Islet precursor cell (in vitro differentiated cells): Measurements from ENCODE around the gene SIGLEC15.
"Not testable (repeated sequence)": the region's sequence is repeated elsewhere in the genome, so short reads cannot be mapped to it uniquely, and the experiment has no call there.

ENCODE experiments used
- DNase-seq: peaks from one replicate; pipeline ENCODE4 v3.0.0-alpha.2; 2018

Gene SIGLEC15, protein sequence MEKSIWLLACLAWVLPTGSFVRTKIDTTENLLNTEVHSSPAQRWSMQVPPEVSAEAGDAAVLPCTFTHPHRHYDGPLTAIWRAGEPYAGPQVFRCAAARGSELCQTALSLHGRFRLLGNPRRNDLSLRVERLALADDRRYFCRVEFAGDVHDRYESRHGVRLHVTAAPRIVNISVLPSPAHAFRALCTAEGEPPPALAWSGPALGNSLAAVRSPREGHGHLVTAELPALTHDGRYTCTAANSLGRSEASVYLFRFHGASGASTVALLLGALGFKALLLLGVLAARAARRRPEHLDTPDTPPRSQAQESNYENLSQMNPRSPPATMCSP

DNA sequence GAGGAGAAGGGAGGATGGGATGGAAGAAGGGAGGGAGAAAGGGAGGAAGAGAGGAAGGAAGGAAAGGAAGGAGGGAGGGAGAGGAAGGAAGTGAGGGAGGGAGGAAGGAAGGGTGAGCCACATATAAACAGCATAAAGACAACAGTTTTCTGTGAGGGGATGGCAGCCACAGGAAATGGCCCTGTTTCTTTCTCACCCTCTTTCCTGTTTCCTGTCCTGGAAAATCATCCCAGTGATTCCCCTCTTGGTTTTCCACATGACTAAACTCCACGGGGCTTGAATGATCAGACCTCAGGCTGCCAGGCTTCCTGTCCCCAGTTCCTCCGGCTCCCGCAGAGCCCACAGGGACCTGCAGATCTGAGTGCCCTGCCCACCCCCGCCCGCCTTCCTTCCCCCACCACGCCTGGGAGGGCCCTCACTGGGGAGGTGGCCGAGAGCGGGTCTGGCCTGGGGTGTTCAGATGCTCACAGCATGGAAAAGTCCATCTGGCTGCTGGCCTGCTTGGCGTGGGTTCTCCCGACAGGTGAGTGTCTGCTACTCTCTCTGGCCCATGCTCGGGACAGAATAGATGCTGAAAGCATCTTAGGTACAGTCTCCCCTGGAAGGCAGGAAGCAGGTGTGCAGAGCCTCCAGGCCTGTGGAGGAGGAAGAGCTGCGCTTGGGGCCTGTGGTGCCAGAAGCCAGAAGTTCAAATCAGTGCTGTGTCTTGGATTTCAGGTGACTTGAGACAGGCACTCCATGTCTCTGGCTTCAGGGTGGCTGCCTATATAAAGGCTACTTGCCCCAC is at the start of gene SIGLEC15:
TSS of gene SIGLEC15 (plus strand) at position 418 of the 787 bp plus-strand sequence. CDS start at position 472, 54 bp downstream.
- DNase-seq: no peak

DNA sequence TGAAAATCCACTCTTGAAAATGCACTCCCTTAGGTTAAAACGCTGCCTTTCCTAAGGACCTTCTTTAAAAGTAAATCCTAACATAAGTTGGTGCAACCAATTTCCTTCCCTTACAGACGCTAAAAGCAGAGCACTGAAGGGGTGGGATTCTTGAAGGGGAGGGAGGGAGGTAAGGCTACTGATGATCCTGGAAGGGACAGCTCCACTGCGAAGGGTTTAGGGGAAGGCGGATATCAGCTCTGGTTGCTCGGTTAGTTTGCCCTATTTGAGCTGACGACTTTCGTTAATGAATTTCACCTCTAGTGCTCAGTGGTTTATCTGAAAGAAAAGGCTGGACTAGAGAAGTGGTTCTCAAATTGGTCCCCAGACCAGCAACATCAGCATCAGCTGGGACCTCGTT is 49.7 kb upstream of the SIGLEC15 start:
- DNase-seq: no peak

DNA sequence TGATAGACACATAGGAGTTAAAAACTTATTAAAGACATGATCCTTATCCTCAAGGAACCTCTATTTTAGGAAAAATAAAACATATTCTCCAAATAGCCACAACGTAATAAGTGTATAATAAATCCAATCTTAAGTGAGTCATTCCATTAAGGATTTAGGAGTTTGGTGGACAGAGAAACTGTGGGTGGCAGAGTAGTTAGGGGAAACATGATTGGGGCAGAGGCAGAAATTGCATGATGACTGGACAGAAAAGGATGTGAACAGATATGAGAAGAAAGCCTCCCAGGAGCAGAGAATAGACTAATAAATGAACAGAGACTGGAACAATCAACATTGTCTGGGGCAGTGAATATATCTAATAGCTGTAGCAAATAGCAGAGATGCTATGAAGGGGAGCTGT is 48.1 kb upstream of the SIGLEC15 start:
- no peak for DNase-seq

DNA sequence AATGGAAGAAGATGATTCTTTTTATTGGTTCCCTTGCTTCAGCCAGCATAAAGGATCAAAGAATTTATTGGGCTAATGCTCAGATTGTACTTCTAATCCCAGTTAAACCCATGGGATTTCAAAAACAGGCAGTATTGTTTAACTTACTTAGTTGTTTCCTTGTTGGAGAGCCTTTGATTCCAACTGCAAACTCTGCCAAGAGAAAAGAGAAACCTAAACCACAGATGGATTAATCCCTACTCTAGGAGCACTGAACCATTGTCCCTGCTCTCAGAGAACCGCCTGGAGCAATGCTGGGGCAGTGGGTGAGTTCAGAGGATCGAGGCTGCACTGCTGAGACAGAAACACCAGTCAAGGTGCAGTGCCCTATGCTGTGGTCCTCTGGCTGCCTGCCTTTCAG is 44.9 kb upstream of the SIGLEC15 start:
- no peak for DNase-seq

DNA sequence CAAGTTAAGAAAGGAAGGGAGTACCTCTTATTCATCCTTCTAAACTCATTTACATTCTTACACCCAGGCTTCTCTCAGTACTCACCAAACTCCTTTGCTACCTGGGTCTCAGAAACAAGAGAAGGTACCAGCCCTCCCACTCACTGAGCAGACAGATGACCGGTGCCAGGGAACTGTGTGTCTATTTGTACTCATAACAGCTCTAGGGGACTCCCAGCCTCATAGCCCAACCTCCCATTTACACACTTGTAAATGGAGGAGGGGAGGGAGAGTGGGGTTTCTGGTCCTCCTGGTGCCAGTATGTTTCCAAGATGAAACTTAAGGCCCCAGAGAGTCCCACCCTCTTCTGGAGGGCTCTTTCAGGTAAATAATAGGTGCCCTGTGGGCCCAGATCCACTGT is 42.8 kb upstream of the SIGLEC15 start:
- DNase-seq: no peak

DNA sequence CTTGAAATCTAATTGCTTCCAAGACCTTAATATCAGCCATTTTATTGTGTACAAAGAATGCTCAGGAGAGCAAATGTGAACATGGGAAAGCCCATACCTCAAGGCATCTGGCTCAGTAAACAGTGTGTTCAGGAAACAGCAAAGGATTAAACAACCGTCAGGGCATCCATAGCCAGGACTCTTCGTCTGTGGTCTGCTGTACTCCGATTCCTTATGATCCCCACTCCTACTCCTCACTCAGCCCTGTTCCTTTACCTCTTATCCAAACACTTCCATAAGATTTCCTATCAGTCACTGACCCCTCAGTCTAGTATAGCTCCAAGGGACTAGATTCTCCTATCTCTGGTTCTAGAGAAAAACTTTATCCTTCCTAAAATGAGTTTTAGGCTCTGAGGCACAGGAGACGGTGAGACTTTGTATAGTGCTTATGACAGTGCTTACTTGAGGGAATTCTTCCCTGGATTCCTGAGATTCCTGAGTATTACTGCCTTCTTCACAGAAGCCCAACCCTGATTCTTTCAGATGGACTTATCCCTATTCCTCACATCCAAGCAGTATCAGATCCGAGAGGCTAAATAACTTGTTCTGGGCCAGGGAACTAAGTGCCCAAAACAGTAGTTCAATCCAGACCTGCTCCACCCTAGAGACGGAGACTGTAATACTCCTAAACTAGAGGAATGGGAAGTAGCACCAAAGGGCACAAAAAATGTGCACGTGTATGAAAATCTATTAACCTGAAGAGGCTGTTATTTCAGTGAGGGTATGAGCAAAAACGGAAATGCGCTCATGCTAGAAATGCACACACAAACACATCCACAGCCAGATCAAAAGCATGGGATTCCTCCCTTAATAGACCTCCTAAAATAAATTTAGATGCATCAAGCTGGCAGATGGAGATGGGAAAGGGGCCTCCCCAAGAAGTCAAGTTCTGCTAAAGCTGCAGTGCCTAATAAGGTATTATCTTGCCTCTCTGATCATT is 42.1 kb upstream of the SIGLEC15 start:
- no peak for DNase-seq

DNA sequence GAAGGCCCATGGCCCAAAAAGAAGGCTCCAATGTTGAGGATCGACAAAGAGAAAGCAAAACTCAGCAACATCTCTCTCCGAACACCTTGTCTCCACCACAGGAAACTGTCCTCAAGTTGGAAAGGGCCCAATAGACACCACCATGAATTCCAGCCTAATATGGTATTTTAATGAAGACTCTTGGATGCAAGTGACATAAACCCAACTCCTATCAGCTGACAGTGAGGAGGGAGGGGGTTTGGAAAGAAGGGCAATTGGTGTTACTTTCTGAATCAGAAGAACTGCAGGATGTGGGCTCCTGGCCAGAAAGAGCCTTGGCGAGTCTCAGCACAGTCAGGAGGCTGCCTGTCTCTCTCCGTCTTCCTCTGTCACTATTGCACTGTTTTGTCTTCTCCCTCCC is 40.3 kb upstream of the SIGLEC15 start:
- no peak for DNase-seq

DNA sequence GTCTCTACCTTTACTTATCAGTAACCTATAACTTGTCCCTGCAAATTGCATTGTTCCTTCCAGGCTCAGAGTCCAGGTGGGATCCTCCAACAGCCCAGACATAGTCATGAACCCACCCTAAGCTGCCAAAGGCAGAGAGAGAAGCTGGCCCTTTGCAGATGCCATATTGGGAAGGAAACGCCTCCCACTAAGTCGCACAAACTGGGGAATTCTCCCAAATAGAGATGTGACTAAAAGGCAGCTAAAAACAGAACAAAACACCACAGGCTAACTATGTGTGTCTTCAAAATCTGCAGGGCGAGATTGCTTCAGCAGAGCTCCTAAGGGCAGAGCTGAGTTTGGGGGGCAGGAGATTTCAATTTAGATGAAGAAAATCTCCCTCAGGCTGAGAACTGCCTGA is 38.5 kb upstream of the SIGLEC15 start:
- DNase-seq: no peak

DNA sequence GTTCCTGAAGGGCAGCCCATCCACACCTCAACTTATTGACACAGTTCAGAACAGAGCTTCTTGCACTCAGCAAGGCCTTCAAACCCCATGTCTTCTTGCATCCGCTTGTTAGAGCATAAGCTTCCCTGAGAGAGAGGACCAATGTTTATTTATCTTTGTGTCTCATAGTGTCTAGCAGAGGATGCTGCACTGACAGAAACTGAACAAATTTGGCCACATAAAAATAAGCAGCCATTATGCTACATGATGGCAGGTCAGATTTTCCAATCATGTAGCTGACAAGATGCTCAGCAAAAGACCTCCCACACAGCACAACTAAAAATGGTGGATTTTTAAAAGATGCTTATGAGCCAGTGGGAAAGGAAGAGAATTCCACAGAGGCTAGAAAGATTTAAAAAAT is 38.1 kb upstream of the SIGLEC15 start:
- no peak for DNase-seq

DNA sequence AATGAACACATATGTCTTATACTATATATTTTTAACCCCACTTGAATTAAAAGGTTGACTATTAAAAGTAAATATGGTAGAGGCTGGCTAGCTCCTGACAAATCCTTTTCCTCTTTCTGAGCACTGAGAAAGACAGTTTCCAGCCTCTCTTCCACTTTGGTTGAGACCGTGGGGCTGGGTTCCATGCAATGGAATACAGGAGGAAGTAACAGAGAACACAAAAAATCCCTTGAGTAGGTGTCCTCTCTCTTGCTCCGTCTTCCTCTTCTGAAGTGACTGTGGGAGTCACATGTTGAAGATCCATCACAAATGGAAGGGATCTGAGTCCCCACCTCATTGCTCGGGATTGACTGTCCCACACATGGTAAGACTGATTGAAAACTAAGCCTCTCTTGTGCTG is 36.6 kb upstream of the SIGLEC15 start:
- no peak for DNase-seq

DNA sequence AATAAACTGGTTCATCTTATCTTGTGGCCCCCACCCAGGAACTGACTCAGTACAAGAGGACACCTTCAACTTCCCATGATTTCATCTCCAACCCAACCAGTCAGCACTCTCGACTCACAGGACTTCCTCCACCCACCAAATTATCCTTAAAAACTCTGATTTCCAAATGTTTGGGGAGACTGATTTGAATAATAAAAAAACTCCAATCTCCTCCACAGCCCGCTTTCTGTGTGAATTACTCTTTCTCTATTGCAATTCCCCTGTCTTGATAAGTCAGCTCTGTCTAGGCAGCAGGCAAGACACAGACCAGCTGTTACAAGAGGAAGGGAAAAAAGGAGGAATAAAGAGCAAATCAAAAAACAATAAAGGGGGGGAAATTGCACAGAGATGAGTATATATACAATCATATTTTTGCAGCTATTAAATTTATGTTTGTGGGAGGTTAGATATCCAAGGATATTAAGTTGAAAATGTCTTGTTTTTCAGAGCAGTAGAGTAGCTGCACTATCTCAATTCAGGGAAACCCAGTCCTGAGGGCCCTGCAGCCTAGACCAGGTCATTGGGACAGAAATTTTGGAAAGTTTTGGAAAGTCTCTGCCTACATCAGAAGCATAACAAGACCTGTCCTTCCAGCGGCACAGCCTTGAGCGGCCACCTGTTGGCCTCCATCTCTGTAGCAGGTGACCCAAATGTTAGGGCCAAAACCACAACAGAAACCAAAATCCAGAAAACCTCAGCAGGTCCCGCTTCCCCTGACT is 32.8 kb upstream of the SIGLEC15 start:
- DNase-seq: no peak

DNA sequence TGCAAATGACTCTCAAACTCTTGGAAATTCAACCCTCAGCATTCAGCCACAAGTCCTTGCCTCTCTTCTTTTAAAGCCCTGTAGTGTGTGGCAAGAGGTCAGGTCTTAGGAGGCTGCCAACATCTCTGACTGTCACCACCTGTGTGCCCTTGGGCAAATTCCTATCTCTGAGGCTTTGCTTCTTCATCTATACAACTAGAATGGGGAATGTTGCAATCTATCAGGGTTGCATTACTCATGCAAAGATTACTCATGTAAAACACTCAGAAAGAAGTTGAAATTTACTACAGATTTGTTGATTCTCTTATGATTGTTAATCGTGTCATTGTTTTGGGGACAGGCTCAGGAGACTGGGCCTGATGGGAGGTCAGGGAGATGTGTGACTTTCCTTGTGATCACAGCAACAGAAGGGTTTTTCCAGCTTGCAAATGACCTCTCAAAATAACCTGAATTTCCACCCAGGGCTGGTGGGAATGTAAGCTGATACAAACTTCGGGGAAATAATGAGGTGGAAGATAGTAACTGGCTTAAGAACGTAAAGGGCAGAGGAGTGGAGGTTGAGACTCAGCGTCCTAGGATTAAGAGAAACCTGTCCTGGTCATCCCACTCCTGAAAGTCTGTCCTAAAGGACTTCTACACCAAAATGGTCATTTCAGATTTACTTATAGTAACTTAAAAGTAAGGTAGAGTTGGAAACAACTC is 32.1 kb upstream of the SIGLEC15 start:
- DNase-seq: peak; percentile 80

DNA sequence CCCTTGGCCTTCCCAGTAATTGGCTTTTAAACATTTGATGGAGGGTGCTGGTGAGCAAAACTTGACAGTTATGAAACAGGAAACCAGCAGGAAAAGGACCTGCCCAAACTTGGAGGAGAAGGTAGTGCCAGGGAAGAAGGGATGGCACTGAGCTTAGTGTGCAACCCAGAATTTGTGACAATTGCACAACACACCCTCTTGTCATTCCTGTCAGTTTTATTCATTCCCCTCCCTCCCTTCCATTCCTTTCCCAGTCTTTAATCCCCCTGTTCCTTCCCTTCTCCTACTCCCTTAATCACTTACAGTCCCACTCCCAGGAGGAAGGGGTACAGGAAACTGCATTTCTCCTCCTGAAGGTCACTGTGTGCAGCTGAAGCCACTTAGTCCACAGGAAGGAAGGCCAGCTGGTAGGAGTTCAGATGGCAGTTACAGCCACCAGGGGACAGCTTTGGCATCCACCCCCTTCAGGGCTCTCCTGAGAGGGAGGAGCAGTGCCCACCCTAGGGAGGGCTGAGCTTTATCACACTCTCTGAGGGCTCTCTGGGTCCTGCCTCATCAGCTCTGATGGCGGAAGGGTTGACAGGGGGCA is 24.0 kb upstream of the SIGLEC15 start:
- DNase-seq: no peak

DNA sequence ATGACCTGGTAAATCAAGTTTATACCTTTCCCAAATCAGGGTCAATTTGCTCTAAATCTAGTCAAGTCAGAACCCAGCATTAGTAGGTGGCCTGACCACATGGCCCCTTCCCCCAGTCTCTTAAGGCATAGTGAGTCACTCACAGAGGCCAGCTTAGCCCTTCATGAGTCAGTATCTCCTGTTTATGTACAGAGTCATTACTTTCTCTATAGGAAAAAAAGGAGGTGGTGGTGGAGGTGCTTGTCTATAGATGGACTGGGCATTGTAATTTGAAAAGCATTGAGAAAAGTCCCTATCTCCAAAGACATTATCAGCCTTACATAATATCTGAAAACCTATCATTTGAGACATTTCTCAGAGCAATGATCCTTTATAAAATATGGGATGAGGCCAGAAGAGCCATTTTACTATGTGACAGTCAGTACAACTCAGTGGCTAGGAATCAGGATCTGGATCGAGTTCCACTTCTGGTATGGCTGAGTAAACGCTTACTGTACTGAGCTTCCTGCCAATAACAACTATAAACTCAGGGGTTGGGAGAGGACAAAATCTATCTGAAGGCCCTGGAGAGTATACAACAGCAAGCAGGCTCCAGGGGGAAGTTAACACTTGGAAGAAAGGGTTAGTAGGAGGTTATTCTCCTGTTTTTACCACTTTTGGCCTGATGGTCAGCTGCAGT is 22.5 kb upstream of the SIGLEC15 start:
- peak; percentile 73 for DNase-seq

DNA sequence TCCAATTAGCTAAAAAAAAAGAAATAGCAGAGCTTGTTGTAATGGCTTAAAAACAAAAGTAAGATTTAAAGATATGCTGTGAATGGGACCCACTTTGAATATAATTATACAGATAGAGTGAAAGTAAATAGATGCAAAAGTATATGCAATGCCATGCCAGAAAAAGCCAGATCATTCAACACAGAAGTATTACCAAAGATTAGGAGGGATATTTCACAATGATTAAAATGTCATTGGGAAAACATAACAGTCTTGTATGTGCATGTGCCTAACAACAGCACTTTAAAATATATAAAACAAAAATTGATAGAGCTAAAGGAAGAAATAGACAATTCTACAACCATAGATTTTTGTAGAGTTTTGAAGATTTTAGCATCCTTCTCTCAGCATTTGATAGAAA is 19.9 kb upstream of the SIGLEC15 start:
- DNase-seq: no peak

DNA sequence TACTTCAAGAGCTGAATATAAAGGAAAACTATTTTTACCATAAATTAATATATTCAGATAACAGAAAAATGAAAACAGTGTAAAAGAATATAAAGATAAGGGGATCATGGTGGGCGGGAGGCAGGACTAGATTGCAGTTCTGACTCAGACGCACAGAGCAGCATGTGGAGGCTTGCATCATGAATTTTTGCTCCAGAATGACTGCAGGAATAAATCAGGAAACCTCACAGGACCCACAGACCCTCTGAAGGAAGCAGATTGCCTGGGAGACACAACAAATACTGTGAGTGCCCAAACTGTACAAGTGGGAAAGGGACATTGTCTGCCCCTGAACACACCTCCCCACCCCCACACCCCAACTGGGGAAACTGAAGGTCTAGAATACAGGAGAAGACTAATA is 19.2 kb upstream of the SIGLEC15 start:
- DNase-seq: no peak

DNA sequence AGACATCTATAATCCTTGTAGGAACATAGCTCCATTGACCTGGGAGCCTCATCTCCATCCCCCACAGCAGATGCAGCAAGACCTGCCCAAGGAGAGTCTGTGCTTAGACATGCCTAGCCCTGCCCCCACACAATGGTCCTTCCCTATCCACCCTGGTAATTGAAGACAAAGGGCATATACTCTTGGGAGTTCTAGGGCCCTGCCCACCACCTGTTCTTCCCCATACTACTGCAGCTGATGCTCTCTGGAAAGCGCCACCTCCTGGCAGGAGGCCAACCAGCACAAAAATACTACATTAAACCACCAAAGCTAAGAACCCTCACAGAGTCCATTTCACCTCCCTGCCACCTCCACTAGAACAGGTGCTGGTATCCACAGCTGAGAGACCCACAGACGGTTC is 18.3 kb upstream of the SIGLEC15 start:
- not testable (repeated sequence) for DNase-seq

DNA sequence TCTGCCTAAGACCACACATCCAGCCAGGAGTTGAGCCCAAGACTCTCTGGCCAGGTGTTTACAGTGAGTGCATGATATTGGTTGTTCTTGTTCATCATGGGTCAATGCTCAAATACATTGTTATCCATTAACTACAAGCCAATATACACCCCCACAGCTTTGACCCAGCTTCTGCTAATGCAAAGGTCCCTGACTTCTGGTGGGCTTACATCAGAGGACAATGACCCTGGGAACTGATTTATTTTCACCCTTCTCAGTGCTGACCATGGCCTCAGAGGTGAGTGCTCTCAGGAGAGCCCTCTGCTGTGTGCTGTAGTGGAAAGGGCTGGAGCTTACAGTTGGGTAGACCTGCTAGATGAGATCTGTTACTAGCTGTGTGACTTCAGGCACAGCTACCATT is 10.7 kb upstream of the SIGLEC15 start:
- not testable (repeated sequence) for DNase-seq

DNA sequence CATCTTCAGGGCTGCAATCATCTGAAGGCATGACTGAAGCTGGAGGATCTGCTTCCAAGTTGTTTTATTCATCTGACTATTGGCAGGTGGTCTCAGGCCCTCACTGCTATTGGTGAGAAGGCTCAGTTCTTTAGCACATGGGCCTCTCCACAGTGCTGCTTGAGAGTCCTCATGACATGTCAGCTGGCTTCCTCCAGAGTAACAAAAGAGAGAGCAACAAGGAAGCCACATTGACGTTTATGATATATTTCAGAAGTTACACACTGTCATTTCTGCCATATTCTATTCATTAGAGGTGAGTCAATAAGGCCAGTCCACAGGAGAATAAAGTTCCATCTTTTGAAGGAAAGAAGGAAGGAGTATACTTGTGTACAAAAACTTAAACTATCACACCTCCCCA is 7.9 kb upstream of the SIGLEC15 start:
- no peak for DNase-seq

DNA sequence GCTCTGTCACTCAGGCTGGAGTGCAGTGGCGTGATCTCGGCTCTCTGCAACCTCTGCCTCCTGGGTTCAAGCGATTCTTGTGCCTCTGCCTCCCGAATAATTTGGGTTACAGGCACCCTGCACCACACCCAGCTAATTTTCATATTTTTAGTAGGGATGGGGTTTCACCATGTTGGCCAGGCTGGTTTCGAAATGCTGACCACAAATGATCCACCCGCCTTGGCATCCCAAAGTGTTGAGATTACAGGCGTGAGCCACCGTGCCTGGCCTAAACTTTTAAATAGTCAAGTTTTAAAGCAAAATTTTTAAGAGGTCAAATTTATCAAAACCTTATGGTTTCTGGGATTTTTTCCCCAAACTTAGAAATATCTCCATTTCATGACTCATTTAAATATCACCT is 6.7 kb upstream of the SIGLEC15 start:
- not testable (repeated sequence) for DNase-seq
